ENCODE data around the gene RFNG. TPM values are rescaled to one million over a fixed set of nuclear protein-coding genes. Genes with fewer than 3 reads are reported as not detected.

The RFNG gene
- total and polyA plus RNA-seq, 2 of the 13 experiments (the other 11 are each of a cell fraction or from before 2014, with no cell fraction given), result 61.4 to 64.0 TPM

GRCh38 chr17:82022981-82023446 lies 28.6 kb downstream of the RFNG start, which contains the start of gene LRRC45 (continued):
- TF ChIP-seq REST (IDR thresholded peaks at IDR 0.05; ENCODE audit: borderline replicate concordance in 1 of 2, low read depth in 1 of 2, low read length in 2 of 2) (no peak), SRY (CRISPR knock-in tag; IDR thresholded peaks at IDR 0.05) (no peak), SAP130 (CRISPR knock-in tag; IDR thresholded peaks at IDR 0.05; ENCODE audit: low read depth) (peak; percentile 21), KLF6 (CRISPR knock-in tag; IDR thresholded peaks at IDR 0.05) (no peak), NPAS2 (CRISPR knock-in tag; IDR thresholded peaks at IDR 0.05; ENCODE audit: borderline replicate concordance) (no peak), MTERF4 (CRISPR knock-in tag; IDR thresholded peaks at IDR 0.05) (no peak), TGIF2 (CRISPR knock-in tag; IDR thresholded peaks at IDR 0.05) (no peak), TBX3 (IDR thresholded peaks at IDR 0.05; ENCODE audit: borderline replicate concordance) (no peak), ZNF598 (CRISPR knock-in tag; IDR thresholded peaks at IDR 0.05; ENCODE audit: borderline replicate concordance) (0 out of 2 replicates have a peak, but pooled peaks have one; percentile 39), SETDB1 (CRISPR knock-in tag; IDR thresholded peaks at IDR 0.05; ENCODE audit: borderline replicate concordance) (no peak), ZIK1 (CRISPR knock-in tag; IDR thresholded peaks at IDR 0.05; ENCODE audit: borderline replicate concordance, low read depth) (no peak; the same call in 1 of the 2 replicates), STAT5B (CRISPR knock-in tag; IDR thresholded peaks at IDR 0.05) (no peak), NFE2L1 (CRISPR knock-in tag; IDR thresholded peaks at IDR 0.05; ENCODE audit: borderline replicate concordance) (no peak), HNRNPH1 (optimal IDR thresholded peaks at IDR 0.05; ENCODE audit: low read depth, low read length) (no peak), ZNF709 (CRISPR knock-in tag; IDR thresholded peaks at IDR 0.05) (no peak), AGO2 (optimal IDR thresholded peaks at IDR 0.05; ENCODE audit: low read depth, low read length) (no peak), ZNF577 (CRISPR knock-in tag; IDR thresholded peaks at IDR 0.05; ENCODE audit: borderline replicate concordance, low read depth) (no peak), ZNF800 (CRISPR knock-in tag; IDR thresholded peaks at IDR 0.05) (no peak), TEAD3 (CRISPR knock-in tag; optimal IDR thresholded peaks at IDR 0.05; ENCODE audit: borderline replicate concordance) (no peak), DNMT1 (CRISPR knock-in tag; IDR thresholded peaks at IDR 0.05) (no peak), ZNF879 (CRISPR knock-in tag; IDR thresholded peaks at IDR 0.05) (peak; percentile 60; the same call in 1 of the 2 replicates), ZNF678 (CRISPR knock-in tag; IDR thresholded peaks at IDR 0.05) (no peak), NAIF1 (CRISPR knock-in tag; IDR thresholded peaks at IDR 0.05; ENCODE audit: borderline replicate concordance) (no peak), KAT8 (CRISPR knock-in tag; IDR thresholded peaks at IDR 0.05) (no peak)
